GM19455 (cell line): Measurements from ENCODE around the gene VPS18.

Source experiments
- ATAC-seq: cut with Tn5 transposase; IDR thresholded peaks from one replicate; pipeline ENCODE4 v1.9.1; 2021; ENCODE audit not compliant: unreplicated experiment

VPS18 gene

GRCh38 chr15:40918146-40918798 lies 24.0 kb downstream of the VPS18 start:
- no peak for ATAC-seq

DNA sequence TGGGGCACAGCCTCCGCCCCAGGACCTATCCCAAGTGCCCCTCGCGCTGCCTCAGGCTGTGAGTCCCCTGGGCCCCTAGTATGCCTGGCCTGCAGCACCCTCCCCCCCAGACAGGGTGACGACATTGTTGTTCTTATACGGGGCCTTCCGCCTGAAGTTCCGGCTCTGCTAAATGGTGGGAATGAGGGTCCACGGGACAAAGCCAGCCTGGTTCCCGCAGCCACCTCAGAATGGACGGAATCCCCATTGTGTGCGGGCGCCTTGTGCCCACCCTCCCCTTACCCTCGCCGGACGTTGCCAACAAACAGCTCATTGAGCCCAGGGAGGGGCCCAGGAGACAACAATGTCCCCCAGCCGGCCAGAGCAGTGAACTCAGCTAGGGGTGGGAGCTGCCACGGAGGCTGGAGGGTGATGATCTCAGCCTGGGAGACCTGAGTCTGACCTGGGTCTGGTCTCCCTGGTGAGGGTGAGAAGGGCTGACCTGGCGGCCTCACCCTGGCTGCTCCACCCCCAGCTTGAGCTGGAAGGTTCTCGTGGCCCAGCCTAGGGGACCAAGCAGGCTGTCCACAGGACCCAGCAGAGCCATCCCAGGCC lies 24.6 kb downstream of the VPS18 start:
- no peak for ATAC-seq

- ATAC-seq, result no peak
Measured at GRCh38 chr15:40921949-40922607, 27.8 kb downstream of the VPS18 start.

- no peak for ATAC-seq
Measured at GRCh38 chr15:40922608-40923005, 28.4 kb downstream of the VPS18 start.

- no peak for ATAC-seq
Measured at GRCh38 chr15:40923551-40923950, 29.3 kb downstream of the VPS18 start.

DNA sequence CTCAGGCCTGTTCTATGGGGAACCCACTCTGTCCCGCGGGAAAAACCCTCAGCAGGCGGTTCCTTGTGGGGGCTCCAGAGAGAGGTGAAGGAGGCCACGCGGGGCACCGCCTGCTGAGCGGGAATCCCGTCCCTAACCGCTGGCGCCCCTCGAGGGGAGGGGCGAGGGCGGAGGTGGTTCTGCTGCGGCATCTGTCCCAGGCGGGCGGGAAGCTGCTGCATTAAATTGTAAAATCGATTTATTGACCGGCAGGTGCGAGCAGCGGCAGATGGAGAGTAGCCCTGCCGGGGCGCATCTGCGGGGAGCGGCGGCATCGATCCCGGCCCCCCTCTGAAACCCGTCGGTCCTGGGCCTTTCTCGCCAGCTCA lies 31.2 kb downstream of the VPS18 start:
- no peak for ATAC-seq

- no peak for ATAC-seq
Measured at GRCh38 chr15:40925863-40926658, 31.8 kb downstream of the VPS18 start.

DNA sequence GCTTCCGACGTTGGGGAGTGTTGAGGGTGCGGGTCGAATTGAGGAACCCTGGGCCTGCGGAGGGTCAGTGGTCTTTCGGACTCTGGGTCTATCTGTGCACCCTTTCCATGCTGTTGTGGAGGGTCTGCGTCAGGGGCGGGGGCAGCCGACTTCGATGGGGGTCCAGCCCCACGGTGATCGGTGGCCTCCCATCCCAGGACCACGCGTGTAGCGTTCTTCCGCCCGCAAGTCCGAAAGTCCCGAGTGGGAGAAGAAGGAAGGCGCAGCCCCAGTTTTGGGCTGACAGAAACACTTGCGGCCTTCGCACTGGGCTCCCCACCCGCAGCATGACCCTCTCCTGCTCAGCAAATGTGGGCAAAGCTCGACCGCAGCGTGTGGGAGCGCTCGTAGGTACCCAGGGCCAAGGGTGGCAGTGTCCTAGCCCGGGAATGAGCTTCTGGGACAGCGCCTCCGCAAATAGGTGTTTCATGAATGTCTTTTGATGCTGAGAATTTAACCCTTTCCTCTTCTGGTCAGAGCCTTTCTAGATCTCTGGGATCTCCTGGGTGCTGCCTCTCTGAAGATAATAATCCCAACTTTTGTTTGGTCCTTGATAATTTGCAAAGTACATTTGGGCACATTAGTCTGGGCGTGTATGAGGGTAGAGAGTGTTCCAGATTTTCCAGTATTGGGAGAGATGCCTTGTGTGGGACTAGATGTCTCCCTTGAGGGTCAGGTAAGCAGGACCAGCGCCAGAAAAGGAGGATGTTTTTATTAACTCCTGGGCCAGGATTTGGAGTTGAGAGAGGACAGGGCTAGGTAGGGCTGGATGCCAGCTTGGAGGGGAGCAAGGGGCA lies 32.6 kb downstream of the VPS18 start:
- ATAC-seq, result no peak

DNA sequence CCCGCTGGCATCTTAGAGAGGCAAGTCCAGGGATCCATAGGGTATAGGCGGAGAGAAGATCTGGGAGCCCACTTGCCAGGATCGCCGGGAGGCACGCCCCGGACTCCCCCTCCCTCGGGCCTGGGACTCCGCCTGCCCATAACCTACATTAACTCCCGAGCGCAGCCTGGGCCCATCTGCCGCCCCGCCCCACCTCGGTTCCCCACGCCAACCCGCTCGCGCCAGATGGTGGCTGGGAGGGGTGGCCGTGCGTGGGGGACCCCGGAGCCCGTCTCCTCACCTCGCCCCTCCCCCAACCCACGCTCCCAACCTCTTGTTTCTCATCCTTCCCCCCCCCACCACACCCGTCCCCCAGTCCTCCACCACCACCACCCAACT lies 33.2 kb downstream of the VPS18 start:
- ATAC-seq, result no peak

DNA sequence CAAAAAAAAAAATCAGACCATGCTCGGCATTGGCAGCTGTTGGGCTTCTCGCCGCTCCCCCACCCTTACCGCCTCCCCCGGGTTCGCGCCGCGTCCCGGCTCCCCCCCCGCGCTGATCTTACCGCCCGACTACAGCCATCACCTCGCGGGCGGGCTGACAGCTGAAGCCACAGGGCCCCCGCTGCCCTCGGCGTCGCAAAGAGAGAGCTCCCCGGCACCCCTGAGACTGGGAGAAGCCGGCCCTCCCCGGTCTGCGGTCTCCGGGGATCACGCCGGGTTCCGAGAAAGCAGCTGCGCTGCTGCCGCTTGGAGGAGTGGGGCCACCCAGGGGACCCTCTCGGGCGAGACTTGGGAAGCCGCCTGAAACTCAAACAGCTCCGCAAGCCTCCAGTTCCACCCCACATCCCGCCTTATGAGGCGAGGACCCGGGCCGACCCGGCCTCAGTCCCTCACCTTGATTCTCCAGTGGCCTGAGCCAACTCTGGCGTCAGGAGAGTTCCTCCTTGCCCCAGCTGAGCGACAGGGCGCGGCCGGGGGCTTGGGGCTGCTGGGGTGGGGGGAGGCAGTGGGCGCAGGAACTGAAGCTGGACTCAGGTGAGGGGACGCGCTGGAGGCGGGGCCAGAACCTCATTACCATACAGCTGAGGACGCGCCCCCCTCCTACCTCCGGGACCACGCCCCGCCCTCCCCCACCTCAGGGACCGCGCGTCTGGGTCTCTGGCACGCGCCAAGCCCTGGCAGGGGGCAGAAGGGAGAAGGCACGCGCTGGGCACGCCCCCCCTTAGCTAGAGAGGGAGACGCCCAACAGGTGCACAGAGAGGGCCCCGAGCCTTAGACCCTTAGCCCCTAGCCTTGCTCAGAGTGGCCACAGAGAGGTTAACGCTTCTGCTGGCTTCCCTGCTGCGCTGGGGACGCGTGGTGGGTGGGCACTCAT lies 33.9 kb downstream of the VPS18 start:
- ATAC-seq, result no peak

- no peak for ATAC-seq
Measured at GRCh38 chr15:40928821-40929659, 34.8 kb downstream of the VPS18 start, which contains the start of gene DLL4. Gene DLL4, plus strand, starts transcription at chr15:40929340. Its CDS starts 329 bp downstream, at chr15:40929669.

- ATAC-seq, result no peak
Measured at GRCh38 chr15:40929660-40930429, 35.6 kb downstream of the VPS18 start.

- ATAC-seq, result no peak
Measured at GRCh38 chr15:40930430-40931299, 36.4 kb downstream of the VPS18 start.

DNA sequence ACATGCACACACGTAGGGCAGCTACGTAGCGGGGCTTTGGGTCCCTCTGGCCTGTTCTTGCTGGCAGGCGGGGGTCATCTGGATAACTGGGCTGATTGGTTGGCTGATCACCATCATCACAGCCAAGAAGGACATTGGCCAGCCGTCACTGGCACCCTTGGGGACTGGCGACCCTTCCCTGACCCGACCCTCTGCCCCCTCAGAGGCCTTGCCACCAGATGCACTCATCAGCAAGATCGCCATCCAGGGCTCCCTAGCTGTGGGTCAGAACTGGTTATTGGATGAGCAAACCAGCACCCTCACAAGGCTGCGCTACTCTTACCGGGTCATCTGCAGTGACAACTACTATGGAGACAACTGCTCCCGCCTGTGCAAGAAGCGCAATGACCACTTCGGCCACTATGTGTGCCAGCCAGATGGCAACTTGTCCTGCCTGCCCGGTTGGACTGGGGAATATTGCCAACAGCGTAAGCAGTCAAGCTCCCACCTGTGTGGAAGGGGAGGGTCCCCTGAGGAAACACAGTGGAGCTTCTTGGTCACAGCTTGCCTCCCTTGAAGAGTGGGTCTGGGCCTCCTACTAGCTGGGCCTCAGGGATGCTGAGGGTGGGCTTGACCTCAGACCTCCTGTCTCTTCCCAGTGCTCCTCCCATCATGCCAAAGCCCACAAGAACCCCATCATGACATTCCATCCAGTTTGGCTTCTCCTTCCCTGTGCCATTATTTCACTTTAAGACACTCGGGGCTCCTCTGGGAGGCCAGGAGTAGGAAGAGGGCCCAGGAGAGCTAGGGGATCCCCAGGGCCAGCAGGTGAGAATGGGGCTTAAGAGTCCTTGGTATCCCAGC lies 37.3 kb downstream of the VPS18 start:
- no peak for ATAC-seq

- no peak for ATAC-seq
Measured at GRCh38 chr15:40932156-40932555, 37.9 kb downstream of the VPS18 start.
